DMS79 treated with DMSO at 0.1 percent for 48 hours (cell line): ENCODE measurements around the gene CPLX1.
"Not testable (repeated sequence)": the region's sequence is repeated elsewhere in the genome, so short reads cannot be mapped to it uniquely, and the experiment has no call there.

Experiments
- DNase-seq: peaks from one replicate; lab custom pipeline; 2025; lab: John Stamatoyannopoulos, UW

CPLX1 gene

DNA sequence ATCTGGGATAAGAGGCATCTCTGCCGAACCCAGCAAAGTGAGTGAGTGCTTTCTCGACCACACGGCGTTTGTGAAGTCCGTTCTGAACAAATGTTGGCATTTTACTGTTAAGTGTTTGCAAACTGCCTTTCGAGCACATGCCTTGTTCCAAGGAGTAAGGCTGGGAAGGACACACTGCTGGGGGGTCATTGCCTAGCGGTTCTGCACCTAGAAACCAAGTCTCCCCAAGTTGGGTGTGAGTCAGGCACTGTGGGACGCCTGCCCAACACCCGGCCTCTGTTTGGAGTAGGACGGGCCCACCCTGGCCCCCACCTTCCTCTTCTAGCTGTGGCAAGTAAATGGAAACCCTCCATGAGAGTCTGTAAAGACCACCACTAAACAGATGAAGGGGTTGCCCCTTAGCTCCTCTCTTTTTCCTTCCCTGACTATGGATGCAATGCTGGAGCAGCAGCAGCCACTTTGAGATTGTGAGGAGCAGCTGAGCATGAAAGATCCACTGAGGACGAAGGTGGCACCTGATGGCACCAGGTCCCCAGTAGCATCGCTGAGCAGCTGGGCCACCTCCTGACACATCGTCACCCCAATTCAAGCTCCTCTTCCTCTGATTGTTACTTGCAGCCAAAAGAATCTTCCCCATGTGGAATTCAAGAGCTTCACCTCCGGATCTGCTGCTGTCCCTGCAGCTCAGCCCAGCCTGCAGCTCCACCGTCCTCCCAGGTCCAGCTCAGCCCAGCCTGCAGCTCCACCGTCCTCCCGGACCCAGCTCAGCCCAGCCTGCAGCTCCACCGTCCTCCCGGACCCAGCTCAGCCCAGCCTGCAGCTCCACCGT, 6.3 kb downstream of the CPLX1 start:
- no peak for DNase-seq

DNA sequence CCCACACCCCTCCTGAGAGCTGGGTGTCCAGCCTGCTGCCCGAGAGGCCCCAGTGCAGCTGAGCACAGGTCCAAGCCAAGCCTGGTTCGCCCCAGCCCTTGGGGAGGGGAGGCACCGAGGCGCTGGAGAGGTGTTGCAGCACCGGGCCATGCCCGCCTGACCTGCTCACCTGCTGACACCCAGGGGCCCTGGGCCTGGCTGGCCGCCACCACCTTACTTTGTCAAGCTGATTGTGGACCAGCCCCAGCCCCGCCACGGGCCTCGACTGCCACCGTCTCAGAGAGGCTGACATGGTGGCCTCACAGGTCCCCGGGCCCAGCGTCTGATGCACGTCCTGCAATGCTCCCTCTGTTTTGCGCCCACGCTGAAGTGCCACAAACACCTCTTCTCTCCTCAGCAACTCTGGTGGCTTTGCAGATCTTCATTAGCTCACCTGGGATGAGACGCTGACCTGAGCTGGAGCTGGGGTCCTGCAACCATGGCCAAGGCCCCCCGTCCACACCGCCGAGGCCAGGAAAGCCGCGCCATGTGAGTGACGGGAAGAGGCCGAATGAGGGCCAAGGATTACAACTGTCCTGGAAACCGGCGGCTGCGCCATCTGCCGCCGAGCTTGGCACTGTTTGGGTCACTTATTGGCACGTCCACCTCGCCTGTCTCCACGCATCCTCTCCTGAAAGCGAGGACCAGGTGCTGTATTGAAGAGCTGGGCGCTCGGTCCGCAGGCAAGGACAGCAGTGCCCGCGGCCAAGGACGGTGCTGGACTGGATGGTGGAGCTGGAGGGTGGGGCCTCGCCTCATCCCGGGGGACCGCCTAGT, 7.6 kb downstream of the CPLX1 start:
- no peak for DNase-seq

DNA sequence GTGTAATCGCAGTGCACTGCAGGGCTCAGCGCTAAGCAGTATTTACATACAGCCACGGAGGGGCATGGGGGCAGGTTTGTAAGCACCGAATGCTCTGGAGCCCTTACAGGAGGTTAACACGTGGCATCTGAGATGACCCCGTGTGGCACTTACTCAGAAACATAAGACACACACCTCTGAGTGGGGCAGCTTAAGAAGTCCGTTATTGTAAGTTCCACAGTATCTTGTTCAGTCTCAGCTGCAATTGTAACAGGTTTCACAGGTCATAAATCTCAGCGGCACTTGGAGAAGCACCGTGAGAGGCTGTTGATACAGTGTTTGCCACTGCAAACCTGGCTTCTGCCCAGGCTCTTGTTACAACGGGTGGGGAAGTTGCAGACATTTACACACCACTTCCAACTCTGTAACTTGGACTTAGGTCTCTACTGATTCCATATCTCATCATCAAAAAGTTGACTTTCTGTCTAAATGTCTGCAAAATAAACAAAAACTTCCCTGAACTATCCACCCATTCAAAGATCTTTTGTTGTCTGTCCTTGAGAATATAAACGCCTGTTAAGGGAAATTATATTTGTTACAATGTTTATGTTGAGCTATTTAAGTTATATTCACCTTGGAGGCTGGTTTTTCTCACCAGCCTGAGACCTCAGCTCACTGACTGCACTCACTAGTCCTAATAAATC, 10.3 kb downstream of the CPLX1 start:
- DNase-seq = peak; percentile 57

DNA sequence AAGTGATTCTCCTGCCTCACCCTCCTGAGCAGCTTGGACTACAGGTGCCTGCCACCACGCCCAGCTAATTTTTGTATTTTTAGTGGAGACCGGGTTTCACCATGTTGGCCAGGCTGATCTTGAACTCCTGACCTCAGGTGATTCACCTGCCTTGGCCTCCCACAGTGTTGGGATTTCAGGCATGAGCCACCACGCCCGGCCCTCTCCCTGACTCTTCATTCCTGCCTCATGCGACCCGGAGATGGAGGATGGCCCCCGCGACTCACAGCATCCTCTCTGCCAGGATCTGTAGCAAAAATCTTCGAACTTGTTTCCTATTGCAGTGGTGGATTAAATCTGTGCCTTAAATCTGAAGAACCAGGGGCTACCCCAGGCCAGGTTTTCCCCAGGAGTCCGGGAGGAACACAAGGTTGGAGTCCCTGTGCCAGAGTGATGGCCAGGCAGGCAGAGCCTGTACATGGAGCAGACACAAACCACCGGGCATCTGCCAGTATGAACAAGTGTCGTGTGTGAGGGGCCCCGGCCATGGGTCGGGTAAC, 11.5 kb downstream of the CPLX1 start:
- no peak for DNase-seq

DNA sequence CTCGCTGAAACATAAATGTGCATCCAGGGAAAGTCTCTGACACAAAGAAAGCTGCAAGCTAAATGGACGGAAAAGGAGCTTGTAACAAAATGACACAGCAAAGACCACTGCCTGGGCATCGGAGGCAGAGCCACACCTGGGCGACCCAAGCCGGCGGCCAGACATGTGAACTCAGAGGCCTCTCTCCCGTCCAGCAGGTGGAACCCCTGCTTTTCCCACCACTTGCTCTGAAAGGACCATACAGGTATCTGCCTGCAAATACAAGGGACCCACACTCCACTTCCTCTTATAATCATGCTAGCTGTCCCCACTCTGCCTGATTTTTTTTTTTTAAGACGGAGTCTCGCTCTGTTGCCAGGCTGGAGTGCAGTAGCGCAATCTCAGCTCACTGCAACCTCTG, 12.0 kb downstream of the CPLX1 start:
- no peak for DNase-seq

DNA sequence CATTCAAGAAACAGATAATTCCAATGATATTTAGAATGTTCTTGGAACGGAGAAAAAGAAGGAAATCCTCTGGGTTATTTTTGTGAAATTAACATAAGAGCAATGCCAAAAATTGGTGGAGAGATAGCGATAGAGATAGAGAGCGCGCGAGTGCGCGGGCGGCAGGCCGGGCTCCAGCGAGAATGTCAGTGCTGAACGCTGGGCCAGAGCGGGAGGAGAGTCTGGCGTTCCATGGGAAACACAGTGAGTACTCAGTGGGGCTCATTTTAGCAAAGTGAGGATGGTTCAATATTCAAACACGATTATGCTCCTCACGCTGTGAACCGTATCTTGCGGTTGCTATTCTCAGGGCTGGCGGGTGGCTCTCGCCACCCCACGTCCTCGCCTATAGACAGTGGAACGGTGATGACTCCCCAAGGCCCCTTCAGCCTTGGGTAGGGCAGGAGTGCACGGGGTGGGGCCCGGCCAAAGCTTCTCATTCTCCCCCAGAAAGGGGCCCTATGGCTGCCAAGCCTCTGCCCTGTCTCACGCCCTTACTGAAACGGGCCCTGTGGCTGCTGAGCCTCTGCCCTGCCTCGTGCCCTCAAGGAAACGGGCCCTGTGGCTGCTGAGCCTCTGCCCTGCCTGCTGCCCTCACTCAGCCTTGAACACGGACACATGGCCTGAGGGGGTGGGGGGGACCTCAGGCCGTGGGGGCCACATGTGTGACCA, 16.9 kb downstream of the CPLX1 start:
- DNase-seq = no peak

DNA sequence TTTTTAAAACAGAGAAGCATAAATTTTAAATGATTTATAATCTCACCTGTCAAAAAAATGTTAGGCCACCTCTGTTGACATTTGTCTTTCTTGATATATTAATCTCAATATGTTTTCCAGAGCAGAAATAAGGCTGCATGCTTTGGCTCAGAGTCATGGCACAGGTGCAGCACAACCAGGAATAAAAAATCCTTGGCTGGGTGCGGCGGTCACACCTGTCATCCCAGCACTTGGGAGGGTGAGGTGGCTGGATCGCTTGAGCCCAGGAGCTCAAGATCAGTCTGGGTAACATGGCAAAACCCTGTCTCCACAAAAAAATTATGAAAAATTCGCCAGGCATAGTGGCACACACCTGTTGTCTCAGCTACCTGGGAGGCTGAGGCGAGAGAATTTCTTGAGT, 18.1 kb downstream of the CPLX1 start:
- no peak for DNase-seq

DNA sequence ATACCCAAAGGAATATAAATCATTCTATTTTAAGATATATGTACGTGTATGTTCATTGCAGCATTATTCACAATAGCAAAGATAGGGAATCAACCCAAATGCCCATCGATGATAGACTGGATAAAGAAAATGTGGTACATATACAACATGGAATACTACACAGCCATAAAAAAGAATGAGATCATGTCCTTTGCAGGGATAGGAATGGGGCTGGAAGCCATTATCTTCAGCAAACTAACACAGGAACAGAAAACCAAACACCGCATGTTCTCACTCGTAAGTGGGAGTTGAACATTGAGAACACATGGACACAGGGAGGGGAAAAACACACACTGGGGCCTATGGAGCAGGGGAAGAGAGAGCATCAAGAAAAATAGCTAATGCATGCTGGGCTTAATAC, 18.9 kb downstream of the CPLX1 start:
- not testable (repeated sequence) for DNase-seq

DNA sequence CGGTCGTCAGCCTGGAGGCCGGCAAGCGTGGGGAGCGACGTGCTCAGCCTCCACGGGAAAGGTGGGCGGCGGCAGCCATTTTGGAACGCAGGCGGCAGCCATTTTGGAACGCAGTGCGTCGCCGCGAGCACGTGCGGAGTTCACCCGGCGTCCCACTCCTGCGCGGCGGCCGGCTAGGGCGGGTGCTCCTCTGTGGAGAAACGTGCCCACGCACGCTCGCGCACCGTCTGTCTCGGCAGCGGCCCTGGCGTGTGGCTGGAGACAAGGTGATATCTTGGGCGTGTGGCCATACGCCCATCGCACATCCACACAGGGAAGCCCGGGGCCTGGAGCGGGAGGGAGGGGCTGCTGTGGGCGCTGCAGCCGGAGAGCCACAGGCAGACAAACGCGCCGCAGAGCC, 21.1 kb downstream of the CPLX1 start:
- no peak for DNase-seq

DNA sequence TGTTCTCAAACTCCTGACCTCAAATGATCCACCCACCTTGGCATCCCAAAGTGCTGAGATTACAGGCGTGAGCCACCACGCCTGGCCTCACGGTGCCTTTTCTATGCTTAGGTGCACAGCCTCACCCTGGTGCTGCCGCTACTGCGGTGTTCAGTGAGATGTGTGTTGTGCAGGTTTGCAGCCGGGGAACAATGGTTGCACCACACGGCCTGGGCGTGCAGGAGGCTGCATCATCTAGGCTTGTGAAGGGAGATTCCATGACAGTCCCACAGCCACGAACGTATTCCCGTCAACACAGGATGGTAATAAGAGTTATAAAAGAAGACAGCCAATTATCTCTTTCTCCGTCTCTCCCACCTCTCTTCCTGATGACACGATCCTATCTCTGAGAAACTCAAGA, 22.0 kb downstream of the CPLX1 start:
- no peak for DNase-seq

DNA sequence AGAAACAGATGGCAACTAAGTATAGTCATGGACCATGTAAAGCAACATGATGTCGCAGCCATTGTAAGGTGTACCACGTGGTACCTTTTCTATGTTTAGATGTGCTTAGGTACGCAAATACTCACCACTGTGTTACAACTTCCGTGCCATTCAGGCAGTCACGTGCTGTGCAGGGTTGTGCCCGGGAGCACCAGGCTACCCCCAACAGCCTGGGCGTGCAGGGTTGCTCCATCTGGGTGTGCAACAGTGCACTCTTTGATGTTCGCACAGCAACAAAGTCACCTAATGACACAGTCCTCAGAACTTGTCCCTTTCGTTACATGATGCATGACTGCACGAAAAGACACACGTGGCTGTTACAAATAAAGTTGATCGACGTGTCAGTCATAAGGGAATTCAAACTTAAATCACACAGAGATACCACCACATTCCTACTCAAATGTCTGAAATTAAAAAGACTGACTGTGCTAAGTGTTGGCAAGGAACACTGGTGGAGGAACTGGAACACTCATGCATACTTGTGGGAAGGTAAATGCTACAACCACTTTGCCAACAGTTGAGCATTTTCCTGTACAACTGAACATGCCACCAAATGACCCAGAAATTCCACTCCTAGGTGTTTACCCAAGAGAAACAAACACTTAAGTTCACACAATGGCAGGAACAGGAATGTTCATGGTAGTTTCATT, 24.3 kb downstream of the CPLX1 start:
- DNase-seq = no peak

DNA sequence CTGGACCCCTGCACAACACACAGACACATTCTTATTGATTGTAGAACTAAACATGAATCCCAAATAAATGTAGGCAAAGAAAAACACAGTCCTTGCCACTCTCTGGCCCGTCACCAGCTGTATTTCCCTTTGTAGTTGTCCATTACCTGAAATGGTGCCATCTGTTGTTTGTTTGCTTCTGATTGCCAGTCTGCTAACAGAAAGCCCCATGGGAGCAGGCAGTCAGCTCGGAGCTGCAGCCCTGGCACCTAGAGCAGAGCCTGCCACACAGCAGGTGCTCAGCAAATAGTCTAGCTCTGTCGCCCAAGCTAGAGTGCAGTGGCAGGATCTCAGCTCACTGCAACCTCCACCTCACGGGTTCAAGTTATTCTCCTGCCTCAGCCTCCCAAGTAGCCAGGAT, 28.9 kb downstream of the CPLX1 start:
- peak; percentile 1 for DNase-seq

DNA sequence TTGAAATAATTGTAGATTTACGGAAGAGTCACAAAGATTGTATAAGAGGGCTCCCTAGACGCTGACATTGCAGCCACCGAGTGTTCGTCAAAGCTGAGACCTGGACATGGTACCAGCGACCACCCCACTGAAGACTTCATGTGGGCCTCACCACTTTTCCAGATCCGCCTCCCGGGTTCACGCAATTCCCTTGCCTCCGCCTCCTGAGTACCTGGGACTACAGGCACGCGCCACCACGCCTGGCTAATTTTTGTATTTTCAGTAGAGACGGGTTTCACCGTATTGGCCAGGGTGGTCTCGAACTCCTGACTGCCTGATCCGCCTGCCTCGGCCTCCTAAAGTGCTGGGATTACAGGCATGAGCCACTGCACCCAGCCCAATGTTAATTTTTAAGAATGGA, 29.7 kb downstream of the CPLX1 start:
- DNase-seq = no peak

DNA sequence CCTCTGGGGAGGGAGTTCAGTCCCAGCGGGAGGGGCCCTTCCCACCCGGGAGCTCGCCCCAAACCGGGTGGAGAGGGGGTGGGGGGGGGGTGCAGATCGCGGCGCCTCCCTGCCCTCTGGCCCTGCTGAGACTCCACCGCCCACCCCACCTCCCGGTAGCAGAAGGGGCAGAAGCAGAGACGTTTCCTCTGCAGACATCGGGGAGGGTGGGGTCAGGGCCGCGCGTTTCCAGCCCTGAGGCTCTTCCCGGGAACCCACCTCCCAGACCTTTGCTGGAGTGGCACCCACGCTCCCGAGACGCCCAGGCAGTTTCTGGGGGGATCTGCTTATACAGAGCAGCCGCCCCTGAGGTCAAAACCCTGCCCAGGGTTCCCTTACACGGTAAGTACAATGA, 30.2 kb downstream of the CPLX1 start:
- no peak for DNase-seq

DNA sequence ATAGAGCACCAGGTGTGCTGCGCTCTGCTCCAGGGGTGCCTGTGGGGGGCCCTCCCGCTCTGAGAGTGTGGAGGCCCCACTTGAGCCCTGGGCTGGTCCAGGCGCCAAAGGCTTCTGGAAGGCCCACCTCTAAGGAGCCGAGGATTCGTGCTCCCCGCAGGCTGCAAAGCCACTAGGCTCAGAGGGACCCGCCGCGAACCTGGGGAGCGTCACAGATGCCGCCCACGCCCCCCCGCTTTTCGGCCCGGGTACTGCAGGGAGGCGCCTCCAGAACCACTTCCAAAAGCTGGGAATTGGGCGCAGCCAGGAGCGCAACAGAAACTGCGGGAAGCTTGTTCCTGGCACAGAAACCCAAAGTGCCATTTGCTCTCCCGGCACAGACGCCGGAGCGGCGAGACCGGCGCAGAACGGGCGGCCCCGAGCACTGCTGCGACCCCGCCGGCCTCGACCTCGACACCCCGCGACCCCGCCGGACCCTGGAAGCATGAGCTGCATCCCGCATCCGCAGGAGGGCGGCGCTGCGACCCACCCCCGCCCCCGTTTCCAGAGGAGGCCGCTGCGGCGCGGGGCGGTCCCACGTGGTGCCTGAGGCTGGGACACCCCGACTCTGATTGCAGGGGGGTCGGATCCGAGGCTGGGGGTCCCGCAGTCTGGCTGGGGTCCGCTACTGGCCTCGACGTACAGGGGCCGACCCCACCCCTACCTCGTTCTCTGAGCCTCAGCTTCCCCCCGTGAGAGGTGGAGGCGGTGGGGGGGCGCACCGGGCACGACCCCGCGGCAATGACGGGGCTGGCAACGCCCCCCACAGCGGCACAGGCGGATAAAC, 30.8 kb downstream of the CPLX1 start:
- peak; percentile 14 for DNase-seq

DNA sequence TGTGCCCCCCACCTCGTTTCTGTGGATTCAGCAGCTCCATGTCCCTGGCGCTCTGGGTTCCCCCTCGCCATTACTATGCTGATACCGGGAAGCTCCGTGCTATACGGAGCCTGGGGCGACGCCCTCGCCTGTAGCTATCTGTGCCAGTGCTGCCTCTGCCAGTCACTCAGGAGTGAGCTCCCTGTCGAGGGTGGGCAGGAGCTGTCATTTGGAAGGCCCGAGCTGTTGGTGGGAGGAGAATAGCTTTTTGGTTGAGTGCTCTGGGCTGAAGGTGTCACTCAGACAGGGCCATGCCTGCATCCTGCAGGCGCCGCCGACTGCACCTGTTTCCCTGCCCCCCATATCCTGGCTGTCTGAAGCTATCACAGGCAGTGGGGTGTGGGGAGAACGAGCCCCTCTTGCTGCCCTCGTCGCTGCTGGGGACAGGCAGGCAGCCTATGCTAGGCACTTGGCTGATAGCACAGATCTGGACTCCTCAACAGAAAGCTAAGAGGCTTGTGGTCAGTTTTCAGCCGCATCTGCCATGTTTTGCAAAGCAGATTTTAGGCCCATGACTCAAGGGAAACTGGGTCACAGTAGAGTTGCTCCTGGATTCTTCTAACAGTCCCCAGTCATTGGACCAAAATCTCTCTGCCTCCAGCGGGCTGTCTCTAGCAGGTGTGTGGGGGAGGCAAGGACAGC, 31.8 kb downstream of the CPLX1 start:
- peak; percentile 19 for DNase-seq

DNA sequence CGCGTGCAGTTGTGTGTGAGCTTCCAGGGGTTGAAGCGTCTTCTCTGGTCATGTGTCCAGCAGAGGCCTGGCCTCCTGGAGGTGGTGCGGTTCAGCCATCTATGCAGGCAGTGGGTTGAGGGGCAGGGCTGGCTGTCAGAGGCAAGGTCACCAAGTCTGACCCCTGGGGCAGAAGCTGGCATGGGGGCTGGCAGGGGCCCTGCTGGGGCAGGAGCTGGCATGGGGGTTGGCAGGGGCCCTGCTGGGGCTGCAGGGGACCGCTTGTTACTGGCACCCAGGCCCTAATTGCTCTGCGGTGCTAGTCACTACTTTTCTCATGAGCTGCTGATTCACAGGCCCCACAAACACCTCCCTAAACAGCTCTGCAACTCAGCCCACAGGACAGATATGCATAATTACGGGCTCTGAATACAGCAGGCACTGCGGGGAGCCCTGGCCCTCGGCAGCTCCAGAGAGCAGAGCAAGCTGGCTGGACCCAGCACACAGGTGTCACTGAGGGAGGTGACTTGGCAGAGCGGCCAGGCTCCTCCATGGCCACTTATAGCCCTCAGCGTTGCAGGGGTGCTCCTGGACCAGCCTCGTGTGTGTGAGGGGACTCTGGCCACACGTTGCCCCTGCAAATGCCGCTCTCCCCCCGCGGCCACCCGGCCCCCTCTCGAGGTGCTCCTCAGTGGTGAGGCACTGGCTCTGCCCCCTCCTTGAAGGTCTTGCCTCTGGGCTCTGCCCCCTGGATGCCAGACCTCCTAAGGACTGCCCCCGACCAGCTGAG, 32.7 kb downstream of the CPLX1 start:
- DNase-seq = no peak

DNA sequence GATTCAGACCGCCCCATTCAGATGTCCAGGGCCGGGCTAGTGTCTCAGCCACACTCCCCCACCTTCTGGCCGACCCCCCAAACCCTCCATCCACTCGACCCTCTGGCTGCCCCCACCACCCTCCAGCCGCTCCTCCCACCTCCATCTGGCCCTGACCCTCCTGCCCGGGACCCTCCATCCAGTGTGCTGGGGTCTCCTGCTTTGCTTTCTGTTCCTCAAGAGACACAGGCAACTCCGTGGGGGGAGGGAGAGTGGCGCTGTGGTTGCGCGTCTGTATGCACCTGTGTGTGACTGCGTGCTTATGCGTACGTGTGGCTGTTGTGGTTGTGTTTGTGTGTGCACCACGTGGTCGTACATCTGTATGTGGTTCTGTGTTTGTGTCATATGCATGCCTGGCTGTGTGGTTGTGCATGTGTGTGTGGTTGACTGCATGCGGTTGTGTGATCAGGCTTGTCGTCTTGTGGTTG, 33.3 kb downstream of the CPLX1 start:
- no peak for DNase-seq
